COLO829 (cell line): Measurements from ENCODE around the gene OTP.
A peak's percentile ranks its signal among the peaks of the same experiment; 100 is the strongest.
"Not testable (repeated sequence)": the region's sequence is repeated elsewhere in the genome, so short reads cannot be mapped to it uniquely, and the experiment has no call there.

Experiments used
- DNase-seq: peaks from one replicate; pipeline ENCODE4 v3.0.0; 2012; ENCODE audit warnings: low spot score

The OTP gene

DNA sequence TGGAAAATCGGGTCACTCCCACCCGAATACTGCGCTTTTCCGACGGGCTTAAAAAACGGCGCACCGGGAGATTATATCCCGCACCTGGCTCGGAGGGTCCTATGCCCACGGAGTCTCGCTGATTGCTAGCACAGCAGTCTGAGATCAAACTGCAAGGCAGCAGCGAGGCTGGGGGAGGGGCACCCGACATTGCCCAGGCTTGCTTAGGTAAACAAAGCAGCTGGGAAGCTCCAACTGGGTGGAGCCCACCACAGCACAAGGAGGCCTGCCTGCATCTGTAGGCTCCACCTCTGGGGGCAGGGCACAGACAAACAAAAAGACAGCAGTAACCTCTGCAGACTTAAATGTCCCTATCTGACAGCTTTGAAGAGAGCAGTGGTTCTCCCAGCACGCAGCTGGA lies 29.6 kb downstream of the OTP start:
- DNase-seq, result not testable (repeated sequence)

- DNase-seq, result no peak
These were observed 31.2 kb downstream of the OTP start for GRCh38 chr5:77607324-77607723.

- no peak for DNase-seq
These were observed 32.2 kb downstream of the OTP start for GRCh38 chr5:77606279-77606678.

DNA sequence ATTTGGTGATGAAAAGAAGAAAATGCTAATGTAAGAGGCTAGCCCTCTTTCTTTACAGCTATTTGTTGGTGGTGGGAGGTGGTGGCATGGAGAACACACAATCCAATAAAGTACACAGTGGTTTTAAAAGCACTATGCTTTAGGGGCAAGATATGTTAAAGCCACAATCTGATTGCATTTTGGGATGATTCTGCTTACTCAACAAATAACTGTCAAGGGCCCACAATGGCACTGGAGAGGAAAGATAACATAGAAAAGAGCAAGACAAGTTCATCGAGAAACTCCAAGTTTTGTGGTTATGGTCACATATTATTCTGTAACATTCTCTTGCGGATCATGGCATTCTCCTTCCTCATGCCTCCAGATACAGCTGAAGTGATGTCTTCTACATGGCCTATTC lies 38.8 kb downstream of the OTP start:
- no peak for DNase-seq

- peak; percentile 11 for DNase-seq
These were observed 48.2 kb downstream of the OTP start for GRCh38 chr5:77590347-77590746.

DNA sequence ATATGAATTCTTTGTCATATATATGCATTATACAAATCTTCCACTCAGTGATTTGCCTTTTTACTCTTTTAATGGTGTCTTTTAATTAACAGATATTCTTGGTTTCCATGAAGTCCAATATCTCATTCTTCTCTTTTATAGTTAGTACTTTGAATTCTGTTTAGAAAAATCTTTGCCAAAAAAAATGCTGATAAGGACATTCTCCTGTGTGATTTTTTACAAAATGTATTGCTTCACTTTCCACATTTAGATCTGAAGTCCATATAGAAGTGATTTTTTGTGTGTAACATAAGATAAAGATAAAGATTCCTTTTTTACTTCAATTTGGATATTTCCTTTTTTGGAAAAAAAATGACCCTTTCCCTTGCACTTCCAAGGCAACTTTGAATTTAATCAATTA lies 50.3 kb downstream of the OTP start:
- DNase-seq, result no peak

GRCh38 chr5:77586101-77586500 lies 52.4 kb downstream of the OTP start:
- DNase-seq, result no peak

GRCh38 chr5:77582143-77582542 lies 56.4 kb downstream of the OTP start:
- not testable (repeated sequence) for DNase-seq
